Mesodermal cell (in vitro differentiated cells): ENCODE results near the gene CMTM8.
"Not testable (repeated sequence)": the region's sequence is repeated elsewhere in the genome, so short reads cannot be mapped to it uniquely, and the experiment has no call there.

Experiments
- H3K27ac ChIP-seq: 2 replicates; pipeline ENCODE4 v1.7.0; 2013; ENCODE audit warnings: mild to moderate bottlenecking, low read depth, low read length, moderate library complexity; ENCODE audit not compliant: severe bottlenecking
- H3K36me3 ChIP-seq: 2 replicates; pipeline ENCODE4 v1.7.1; 2013; ENCODE audit warnings: mild to moderate bottlenecking, low read length, moderate library complexity; ENCODE audit not compliant: control insufficient read depth, insufficient read depth
- H3K4me1 ChIP-seq: one replicate; pipeline ENCODE4 v1.7.1; 2013; ENCODE audit warnings: mild to moderate bottlenecking, low read length; ENCODE audit not compliant: insufficient read depth, control insufficient read depth, poor library complexity, severe bottlenecking
- H3K4me3 ChIP-seq: 2 replicates; pipeline ENCODE4 v1.7.0; 2013; ENCODE audit warnings: low read length, control low read depth, mild to moderate bottlenecking; ENCODE audit not compliant: insufficient read depth, poor library complexity, severe bottlenecking; ENCODE audit errors: extremely low read depth
- H3K9me3 ChIP-seq: 2 replicates; pipeline ENCODE4 v1.7.1; 2013; ENCODE audit warnings: mild to moderate bottlenecking, low read length, moderate library complexity; ENCODE audit not compliant: control insufficient read depth
- WGBS, 2 experiments: methylation state at CpG; one replicate each; pipeline ENCODE4 v1.1.5; 2013; ENCODE audit warnings: missing lambda C conversion rate in 2 of 2; ENCODE audit not compliant: insufficient coverage in 2 of 2; 5-methylcytosine and 5-hydroxymethylcytosine counted together

CMTM8 gene

DNA sequence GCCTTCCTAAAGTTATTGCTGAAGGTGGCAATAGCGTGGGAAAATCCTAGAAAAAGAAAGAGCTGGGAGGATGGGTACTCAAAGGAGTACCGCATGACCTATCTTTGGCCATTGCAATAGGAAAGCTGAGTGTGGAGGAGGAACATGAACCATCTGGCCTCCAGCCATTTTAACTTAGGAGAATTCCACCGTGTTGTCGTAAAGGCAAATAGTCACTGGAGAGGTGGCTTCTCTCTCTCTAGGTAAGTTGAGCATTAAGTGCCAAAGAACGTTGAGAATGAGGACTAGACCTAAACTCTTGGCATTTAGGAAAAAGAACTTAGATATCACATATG, 137.1 kb downstream of the CMTM8 start:
- Histone ChIP-seq H3K9me3 (no peaks in the 10 kb centered on the region), H3K36me3 (no peaks in the 10 kb centered on the region), H3K4me3 (no peak overlapping the region), H3K4me1 (no peaks in the 10 kb centered on the region), H3K27ac (no peak overlapping the region)
- 93 to 94% methylated on average over 3 to 5 of the region's 5 CpGs for WGBS, 2 experiments

- WGBS, 2 experiments, result 100% methylated on average over 1 of the region's 2 CpGs; no CpG with 5 or more reads in 1 of the 2 experiments
- no peak overlapping the region for H3K4me3 ChIP-seq
- no peak overlapping the region for H3K27ac ChIP-seq
- H3K36me3 ChIP-seq, result no peaks in the 10 kb centered on the region
- no peaks in the 10 kb centered on the region for H3K9me3 ChIP-seq
- no peaks in the 10 kb centered on the region for H3K4me1 ChIP-seq
Observed at GRCh38 chr3:32376115-32376514, 137.6 kb downstream of the CMTM8 start.

- no peak overlapping the region for H3K4me3 ChIP-seq
- H3K9me3 ChIP-seq, result no peaks in the 10 kb centered on the region
- H3K4me1 ChIP-seq, result no peaks in the 10 kb centered on the region
- H3K36me3 ChIP-seq, result no peaks in the 10 kb centered on the region
- 67 to 72% methylated on average over 7 to 8 of the region's 10 CpGs for WGBS, 2 experiments
- H3K27ac ChIP-seq, result no peak overlapping the region
Observed at GRCh38 chr3:32379831-32380500, 141.5 kb downstream of the CMTM8 start.

- Histone ChIP-seq H3K4me3 (no peak overlapping the region), H3K4me1 (peaks cover 7% of the 10 kb centered on the region), H3K9me3 (no peaks in the 10 kb centered on the region), H3K27ac (no peak overlapping the region), H3K36me3 (no peaks in the 10 kb centered on the region)
- 92 to 94% methylated on average over 4 to 6 of the region's 7 CpGs for WGBS, 2 experiments
Observed at GRCh38 chr3:32381922-32382321, 143.4 kb downstream of the CMTM8 start.

DNA sequence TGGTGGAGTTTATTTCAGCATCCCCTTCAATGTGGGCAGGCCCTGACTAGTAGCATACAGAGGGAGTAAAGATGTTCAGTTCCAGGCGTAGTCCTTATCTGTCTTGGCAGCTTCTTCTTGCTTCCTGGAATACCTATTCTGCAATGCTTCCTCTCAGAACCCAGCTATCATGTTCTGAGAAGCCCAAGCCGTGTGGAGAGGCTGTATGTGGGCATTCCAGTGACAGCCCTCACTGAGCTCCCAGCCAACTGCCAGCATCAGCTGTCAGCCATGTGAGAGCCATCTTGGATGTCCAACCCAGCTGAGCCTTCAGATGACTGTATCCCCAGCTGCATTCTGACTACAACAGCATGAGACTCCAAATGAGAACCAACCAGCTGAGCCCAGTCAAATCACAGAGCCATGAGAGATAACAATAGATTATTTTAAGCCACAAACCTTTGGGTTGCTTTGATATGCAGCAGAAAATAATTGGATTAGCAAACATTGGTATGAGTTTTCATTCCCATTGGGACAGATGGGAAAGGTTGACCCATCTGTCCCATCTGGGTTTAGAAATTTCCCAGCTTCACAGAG, 144.7 kb downstream of the CMTM8 start:
- WGBS, 2 experiments, result 68 to 90% methylated on average over 2 of the region's 2 CpGs
- no peaks in the 10 kb centered on the region for H3K9me3 ChIP-seq
- no peaks in the 10 kb centered on the region for H3K36me3 ChIP-seq
- peaks cover 7% of the 10 kb centered on the region for H3K4me1 ChIP-seq
- H3K27ac ChIP-seq, result no peak overlapping the region
- no peak overlapping the region for H3K4me3 ChIP-seq

GRCh38 chr3:32384938-32385337, 146.5 kb downstream of the CMTM8 start:
- Histone ChIP-seq H3K4me3 (no peak overlapping the region), H3K36me3 (no peaks in the 10 kb centered on the region), H3K27ac (peak overlapping the region; percentile 11), H3K9me3 (no peaks in the 10 kb centered on the region), H3K4me1 (peaks cover 7% of the 10 kb centered on the region)
- 40 to 70% methylated on average over 1 to 2 of the region's 5 CpGs for WGBS, 2 experiments

- Histone ChIP-seq H3K27ac (no peak overlapping the region), H3K36me3 (no peaks in the 10 kb centered on the region)
- 88 to 93% methylated on average over 2 of the region's 2 CpGs for WGBS, 2 experiments
Observed at GRCh38 chr3:32387512-32387911, 149.0 kb downstream of the CMTM8 start.

GRCh38 chr3:32389577-32389976, 151.1 kb downstream of the CMTM8 start:
- not testable (repeated sequence) for H3K27ac ChIP-seq, H3K36me3 ChIP-seq, H3K9me3 ChIP-seq, H3K4me3 ChIP-seq
- WGBS, 2 experiments, result 83 to 93% methylated on average over 1 to 2 of the region's 2 CpGs
- peaks cover 17% of the 10 kb centered on the region for H3K4me1 ChIP-seq

More at GRCh38 chr3:32387512-32387911, 149.0 kb downstream of the CMTM8 start:
- no peak overlapping the region for H3K4me3 ChIP-seq
- no peaks in the 10 kb centered on the region for H3K9me3 ChIP-seq
- peaks cover 7% of the 10 kb centered on the region for H3K4me1 ChIP-seq

DNA sequence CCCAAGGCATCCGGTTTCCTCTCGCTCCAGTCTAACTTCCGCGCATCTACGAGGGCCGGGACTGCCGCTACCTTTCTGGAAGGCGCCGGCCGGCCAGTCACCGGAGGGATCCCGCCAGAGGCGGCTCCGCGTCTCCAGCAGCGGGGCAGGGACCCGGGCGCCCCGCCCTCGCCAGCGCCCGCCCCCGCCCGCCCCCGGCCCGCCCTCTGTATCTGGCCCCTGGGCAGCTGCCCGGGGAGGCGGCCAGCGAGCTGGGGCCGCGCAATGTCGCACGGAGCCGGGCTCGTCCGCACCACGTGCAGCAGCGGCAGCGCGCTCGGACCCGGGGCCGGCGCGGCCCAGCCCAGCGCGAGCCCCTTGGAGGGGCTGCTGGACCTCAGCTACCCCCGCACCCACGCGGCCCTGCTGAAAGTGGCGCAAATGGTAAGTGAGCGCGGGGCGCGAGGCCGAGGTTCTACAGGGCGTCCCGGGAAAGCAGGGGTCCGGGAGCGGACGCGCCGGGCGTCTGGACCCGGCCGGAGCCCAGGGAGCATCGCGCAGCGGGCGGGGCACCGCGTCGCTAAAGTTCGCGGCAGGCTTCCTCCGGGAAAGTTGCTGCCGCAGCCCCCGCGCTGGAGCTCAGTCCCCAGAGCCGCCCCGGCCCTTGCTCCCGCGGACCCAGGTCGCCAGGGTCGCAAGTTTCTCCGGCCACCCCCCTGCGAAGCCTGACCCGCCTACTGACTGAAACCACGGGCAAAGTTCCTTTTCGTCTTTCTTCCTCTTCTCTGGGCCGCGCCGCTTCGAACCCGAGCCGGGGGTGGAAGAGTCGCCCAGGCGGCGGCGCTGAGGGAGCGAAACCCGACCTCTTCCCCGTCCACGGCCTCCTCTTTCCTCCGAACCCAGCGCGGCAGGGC, 153.4 kb downstream of the CMTM8 start, which contains the start of gene CMTM7:
Gene CMTM7 (plus strand): TSS at position 211 of the 893 bp plus-strand sequence. CDS start 54 bp downstream, at position 265.
- no peaks in the 10 kb centered on the region for H3K36me3 ChIP-seq
- 1% methylated on average over 65 to 80 of the region's 107 CpGs for WGBS, 2 experiments
- H3K9me3 ChIP-seq, result no peaks in the 10 kb centered on the region
- H3K4me3 ChIP-seq, result peak within 1 kb of the TSS; percentile 66
- H3K27ac ChIP-seq, result peak within 1 kb of the TSS; percentile 60
- H3K4me1 ChIP-seq, result peaks cover 10% of the 10 kb centered on the region

DNA sequence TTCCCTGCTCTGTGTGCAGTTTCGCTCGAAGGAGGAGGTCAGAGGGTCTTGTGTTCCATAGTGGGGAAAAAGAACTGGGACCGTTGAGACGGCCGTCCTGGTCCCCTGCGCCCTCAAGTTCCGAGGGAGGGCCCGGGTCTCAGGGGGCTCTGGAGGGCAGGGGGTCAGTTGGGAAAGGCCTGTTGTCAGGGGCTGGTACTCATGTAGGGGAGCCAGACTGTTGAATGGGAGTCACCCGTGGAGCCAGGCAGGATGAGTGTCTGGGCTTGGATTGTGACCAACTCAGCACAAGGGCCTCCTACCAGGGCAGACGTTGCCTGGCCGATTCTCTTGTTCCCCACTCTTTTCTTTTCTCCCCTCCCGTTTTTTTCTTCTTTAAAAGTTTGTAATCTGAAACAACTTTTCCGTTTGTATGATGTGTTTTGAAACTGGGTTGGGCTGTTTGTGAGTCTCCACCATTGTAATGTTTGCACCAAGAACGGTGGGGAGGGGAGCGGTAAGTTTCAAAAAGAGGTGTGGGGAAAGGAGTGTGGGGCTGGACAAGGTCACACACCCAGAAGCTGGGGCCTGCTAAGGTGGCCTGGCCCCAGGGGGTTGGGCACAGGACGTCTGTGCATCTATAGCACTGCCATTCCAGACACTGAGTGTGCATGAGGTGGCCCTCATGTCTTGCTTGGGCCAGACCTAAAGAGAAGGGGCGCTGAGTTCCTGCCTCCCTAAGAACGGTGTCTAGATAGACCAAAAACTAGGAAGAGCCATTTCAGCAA, 154.2 kb downstream of the CMTM8 start:
- Histone ChIP-seq H3K27ac (peak overlapping the region; percentile 60), H3K36me3 (no peaks in the 10 kb centered on the region), H3K4me3 (peak overlapping the region; percentile 66), H3K9me3 (no peaks in the 10 kb centered on the region), H3K4me1 (peaks cover 10% of the 10 kb centered on the region)
- 19 to 74% methylated on average over 6 to 13 of the region's 18 CpGs for WGBS, 2 experiments
